Prostate gland (tissue), 2 donors: Measurements from ENCODE around the gene PRKAB1.

ENCODE experiments used
- CTCF ChIP-seq, 4 experiments: fragments of 200-600 bp in 2 of 4; fragments of 450-650 bp in 2 of 4; sonication (generic) in 2 of 4; IDR thresholded peaks; 1 replicate in 3 of 4; 2 replicates in 1 of 4; pipeline ENCODE4 v1.5.1; 2016 to 2019; ENCODE audit warnings: antibody characterized with exemption in 4 of 4, mild to moderate bottlenecking in 2 of 4, moderate library complexity in 2 of 4
- POLR2A ChIP-seq: fragments of 450-650 bp; IDR thresholded peaks from one replicate; pipeline ENCODE4 v1.6.1; 2016; ENCODE audit warnings: antibody characterized with exemption, mild to moderate bottlenecking
- POLR2AphosphoS5 ChIP-seq: sonication (generic); formaldehyde crosslinking; IDR thresholded peaks from one replicate; pipeline ENCODE4 v1.6.1; 2017; ENCODE audit warnings: antibody characterized with exemption

- TF ChIP-seq CTCF (IDR thresholded peaks at IDR 0.05): no peak
- TF ChIP-seq POLR2AphosphoS5: no peak
- no peak for TF ChIP-seq POLR2A
These were observed 46.8 kb downstream of the PRKAB1 start for GRCh38 chr12:119714614-119715267.
